Liver (tissue), 3 donors: ENCODE data around the gene GPHN.

Experiments
- CTCF ChIP-seq: fragments of 150-350 bp; IDR thresholded peaks from 2 replicates; pipeline ENCODE4 v1.5.1; 2017; ENCODE audit warnings: improper control_type of control experiment, low read depth, low read length; ENCODE audit not compliant: missing input control
- FOXA1 ChIP-seq: IDR thresholded peaks from 2 replicates; pipeline ENCODE4 v1.6.1; 2016; ENCODE audit warnings: antibody characterized with exemption
- JUND ChIP-seq, 2 donors: IDR thresholded peaks; 2 replicates each; pipeline ENCODE4 v1.6.1; 2016; ENCODE audit warnings: antibody characterized with exemption in 2 of 2
- MAX ChIP-seq: IDR thresholded peaks from 2 replicates; pipeline ENCODE4 v1.6.1; 2016; ENCODE audit warnings: antibody characterized with exemption
- RAD21 ChIP-seq, 2 donors: IDR thresholded peaks; 2 replicates each; pipeline ENCODE4 v1.6.1; 2016; ENCODE audit warnings: antibody characterized with exemption in 2 of 2, mild to moderate bottlenecking in 2 of 2
- REST ChIP-seq: IDR thresholded peaks from 2 replicates; pipeline ENCODE4 v1.6.1; 2016; ENCODE audit warnings: antibody characterized with exemption, mild to moderate bottlenecking
- SP1 ChIP-seq: IDR thresholded peaks from 2 replicates; pipeline ENCODE4 v1.6.1; 2018; ENCODE audit warnings: antibody characterized with exemption, mild to moderate bottlenecking
- TAF1 ChIP-seq: conservative IDR thresholded peaks from 2 replicates; pipeline ENCODE4 v1.6.1; 2016; ENCODE audit warnings: antibody characterized with exemption, mild to moderate bottlenecking
- YY1 ChIP-seq: IDR thresholded peaks from 2 replicates; pipeline ENCODE4 v1.6.1; 2016; ENCODE audit warnings: antibody characterized with exemption, mild to moderate bottlenecking
- TF ChIP-seq, protein P1 (sequence below): IDR thresholded peaks from 2 replicates; pipeline ENCODE4 v1.6.1; 2016; ENCODE audit warnings: antibody characterized with exemption
- donor health status: healthy.
- donor health status: healthy.

DNA sequence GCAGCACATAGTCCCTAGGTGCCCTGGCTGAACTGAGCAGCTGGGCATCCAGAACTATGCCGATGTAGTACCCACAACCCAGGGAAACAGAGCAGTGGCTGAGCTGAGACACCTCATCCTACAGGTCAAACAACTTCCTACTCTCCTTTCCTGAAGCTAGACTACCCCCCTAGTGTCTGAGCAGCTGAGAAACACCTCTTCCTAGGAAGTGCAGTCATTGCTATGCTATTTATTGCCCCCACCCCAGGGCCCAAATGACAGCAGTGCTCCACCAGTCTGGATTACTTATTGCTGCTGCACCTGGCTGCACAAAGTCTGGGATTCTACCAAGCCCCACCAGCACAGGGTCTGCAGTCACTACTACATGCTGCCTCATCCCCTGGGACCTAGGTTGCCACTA, 664.6 kb downstream of the GPHN start:
- TF ChIP-seq SP1 (no peak), CTCF (no peak), TAF1 (no peak), JUND (IDR thresholded peaks at IDR 0.05) (no peak), RAD21 (IDR thresholded peaks at IDR 0.05) (no peak), MAX (no peak), YY1 (no peak), FOXA1 (no peak), REST (no peak)
- TF ChIP-seq, protein P1, sequence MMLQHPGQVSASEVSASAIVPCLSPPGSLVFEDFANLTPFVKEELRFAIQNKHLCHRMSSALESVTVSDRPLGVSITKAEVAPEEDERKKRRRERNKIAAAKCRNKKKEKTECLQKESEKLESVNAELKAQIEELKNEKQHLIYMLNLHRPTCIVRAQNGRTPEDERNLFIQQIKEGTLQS: no peak
